GM21737 (cell line): Measurements from ENCODE around the gene FKBP5.
"Not testable (repeated sequence)": the region's sequence is repeated elsewhere in the genome, so short reads cannot be mapped to it uniquely, and the experiment has no call there.

Experiments
- ATAC-seq: cut with Tn5 transposase; IDR thresholded peaks from one replicate; pipeline ENCODE4 v1.9.1; 2021; ENCODE audit warnings: mild to moderate bottlenecking, moderate library complexity; ENCODE audit not compliant: unreplicated experiment

The FKBP5 gene

DNA sequence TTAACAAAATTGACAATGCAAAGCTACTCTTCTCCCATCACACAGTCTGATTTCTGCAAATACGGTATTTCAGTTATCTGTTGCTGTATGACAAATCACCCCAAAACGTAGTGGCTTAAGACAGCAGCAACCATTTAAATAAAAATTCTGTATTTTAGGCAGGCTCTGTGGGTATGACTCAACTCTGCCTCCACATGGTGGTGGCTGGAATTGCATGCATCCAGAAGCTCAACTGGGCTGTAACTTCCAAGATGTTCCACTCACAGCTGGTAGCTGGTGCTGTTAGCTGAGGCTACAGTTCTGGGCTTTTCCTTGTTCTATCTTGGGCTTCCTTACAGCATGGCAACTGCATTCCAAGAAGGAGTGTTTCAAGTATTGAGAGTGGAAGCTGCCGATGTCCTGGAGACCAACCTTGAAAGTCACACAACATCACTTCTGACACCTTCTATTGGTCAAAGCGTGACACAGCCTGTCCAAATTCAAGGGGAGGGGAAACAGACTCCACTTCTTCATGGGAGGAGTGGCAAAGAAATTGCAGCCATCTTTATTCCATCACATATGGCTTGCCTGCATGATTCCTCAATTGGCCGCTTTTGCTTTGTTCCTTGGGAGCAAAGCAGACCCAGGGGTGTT is 136.3 kb downstream of the FKBP5 start:
- ATAC-seq = no peak

DNA sequence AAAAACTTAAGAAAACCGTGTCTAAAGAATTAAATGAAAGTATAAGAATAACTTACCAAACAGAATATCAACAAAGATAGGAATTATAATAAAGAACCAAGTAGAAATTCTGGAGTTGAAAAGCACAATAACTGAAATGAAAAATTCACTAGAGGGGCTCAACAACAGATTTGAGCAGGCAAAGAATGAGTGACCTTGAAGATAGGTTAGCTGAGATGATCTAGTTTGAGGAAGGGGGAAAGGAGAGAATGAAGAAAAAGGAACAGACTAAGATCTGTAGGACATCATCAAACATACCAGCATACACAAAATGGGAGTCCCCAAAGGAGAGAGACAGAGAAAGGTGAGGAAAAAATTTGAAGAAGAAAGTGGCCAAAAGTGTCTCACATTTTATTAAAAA is 138.3 kb downstream of the FKBP5 start:
- no peak for ATAC-seq

DNA sequence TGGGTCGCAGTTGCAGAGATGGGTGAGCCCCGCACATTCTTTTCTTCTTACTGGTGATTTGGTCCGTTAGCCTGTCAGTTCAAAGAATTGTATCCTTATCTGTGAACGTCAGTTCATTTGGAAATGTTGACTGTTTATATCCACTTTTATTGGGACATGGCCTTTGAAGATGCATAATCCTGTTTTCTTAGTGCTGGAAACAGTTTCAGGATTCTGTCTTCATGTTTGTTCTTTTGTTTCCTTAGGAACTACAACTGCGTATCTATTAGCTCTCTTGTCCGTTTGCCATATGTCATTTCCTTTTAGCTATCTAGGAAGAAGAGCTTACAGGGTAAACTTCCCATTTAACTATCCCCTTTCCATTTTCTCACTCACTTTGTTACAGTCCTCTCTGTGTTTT is 141.0 kb downstream of the FKBP5 start:
- no peak for ATAC-seq

DNA sequence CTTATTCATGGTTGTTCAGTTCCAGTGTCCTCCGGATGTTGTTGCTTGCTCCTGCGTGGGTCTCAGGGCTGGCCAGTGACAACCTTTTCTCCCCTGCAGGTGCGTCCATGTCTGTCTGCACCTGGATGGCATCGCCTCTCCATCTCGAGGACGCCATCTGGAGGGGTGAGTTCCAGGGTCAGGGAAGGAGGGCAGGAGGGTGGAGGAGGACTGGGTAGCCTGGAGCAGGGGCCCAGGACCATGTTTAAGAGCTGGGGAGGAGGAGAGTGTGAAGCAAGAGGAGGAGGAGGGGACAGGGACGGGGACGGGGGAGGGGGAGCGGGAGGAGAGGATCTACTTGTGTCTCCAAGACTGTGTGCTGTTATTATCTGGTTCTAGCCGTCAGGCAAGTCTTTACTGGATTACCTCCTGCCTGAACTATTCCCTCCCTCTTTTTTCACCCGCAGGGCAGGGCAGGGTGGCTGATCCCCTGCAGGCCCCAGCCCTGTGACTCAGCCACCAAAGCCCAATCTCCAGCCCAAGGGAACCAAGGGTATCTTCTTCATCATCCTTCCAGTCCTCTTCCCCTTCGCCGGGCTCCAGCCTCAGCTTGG is 143.8 kb downstream of the FKBP5 start:
- ATAC-seq = no peak

DNA sequence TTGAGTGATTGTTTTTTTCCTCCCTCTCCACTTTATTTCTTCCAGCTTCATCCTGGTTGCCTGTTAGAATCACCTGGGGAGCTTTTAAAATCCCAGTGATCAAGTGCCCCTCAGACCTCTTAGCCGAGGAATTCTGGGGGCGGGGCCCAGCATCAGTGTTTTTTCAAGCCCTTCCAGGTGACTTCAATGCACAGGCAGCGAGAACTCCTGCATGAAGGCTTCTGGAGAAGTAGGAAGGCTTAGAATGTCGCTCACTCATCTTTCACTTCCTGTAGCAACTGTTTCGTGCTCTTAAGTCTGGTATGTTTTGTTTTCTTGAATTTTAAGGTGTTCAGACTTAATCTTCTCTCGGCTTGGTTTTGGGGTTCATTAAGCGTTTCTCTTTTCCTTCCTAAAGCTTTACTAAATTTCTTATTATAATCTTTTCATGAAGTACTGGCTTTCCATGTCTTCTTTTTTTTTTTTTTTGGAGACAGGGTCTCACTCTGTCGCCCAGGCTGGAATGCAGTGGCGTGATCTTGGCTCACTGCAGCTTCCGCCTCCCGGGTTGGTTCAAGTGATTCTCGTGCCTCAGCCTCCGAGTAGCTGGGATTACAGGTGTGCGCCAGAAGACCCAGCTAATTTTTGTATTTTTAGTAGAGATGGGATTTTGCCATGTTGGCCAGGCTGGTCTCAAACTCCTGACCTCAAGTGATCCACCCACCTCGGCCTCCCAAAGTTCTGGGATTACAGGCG is 145.1 kb downstream of the FKBP5 start:
- ATAC-seq = no peak

DNA sequence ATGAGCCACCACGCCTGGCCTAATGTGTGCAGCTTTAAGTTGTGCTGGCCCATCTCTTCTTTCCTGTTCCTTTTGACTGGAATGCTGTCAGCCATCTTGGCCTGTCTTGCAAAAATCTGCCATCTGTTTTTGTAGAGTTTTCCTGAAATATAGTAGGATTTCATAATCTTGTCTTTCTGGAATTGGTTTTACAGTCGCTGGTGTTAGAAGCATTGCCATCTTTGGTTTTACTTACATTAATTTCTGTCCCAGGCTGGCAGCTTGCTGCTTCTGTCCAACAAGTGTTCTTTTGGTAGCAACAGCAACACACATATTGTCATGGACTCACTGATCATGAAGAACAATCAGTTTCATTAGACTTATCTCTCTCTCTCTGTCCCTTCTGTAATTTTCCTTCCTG is 146.9 kb downstream of the FKBP5 start:
- ATAC-seq = no peak

DNA sequence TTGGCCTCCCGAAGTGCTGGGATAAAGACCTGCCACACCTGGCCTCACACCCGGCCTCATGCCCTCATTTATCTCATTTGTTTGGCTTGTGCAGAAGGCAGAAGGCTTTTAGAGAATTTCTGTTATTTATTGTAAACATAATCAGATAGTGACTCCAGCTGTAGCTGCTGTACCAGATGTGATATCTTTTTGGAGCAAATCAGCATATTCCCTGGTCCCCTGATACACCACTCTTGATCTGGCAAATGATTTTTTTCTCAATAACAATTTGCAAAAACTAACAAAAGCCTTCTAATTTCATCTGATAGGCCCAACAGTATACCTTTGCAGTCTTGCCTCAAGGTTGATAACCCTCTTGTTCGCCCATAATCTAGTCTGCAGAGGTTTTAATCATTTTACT is 149.5 kb downstream of the FKBP5 start:
- ATAC-seq = no peak

DNA sequence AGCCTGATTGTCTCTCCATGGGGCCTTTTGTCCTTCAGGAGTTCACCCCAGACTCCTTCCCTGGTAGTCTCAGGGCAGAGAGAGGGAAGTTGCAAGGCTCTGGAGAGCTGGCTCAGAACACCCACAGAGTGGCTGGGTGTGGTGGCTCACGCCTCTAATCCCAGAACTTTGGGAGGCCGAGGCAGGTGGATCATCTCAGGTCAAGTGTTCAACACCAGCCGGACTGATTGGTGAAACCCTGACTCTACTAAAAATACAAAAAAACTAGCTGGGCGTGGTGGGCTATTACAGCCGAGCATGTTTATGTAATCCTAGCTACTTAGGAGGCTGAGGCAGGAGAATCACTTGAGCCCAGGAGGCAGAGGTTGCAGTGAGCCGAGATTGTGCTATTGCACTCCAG is 152.9 kb downstream of the FKBP5 start:
- ATAC-seq = not testable (repeated sequence)

DNA sequence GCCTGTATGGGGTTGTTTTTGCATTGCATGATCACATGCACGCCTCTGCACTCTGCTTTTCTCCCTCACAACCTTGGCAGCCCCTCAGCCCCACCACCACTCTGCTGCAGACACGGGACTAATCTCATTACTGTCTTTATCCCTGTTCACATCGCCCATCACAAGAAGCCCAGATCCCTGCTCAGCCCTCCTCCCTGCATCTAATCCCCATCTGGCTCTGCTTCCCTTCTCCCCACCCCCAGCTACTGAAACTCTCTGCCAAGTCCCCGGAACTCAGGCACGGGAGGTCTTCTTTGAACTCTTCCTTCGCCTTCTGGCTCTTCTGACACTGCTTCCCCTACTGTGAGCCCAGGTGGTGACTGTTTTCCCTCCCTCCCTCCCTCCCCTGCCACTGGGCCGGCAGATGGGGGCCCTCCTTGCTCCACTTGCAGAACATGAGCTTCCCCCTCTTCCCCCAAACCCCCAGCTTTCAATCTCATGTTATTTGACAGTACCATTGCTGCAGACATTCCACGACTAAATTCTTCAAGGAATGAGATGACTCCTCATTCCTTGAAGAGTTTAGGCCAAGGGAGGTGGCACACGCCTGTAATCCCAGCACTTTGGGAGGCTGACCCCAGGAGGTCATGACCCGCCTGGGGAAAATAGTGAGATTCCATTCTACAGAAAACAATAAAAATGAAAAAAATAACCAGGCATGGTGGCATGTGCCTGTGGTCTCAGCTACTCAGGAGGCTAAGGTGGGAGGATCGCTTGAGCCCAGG is 154.1 kb downstream of the FKBP5 start:
- no peak for ATAC-seq

DNA sequence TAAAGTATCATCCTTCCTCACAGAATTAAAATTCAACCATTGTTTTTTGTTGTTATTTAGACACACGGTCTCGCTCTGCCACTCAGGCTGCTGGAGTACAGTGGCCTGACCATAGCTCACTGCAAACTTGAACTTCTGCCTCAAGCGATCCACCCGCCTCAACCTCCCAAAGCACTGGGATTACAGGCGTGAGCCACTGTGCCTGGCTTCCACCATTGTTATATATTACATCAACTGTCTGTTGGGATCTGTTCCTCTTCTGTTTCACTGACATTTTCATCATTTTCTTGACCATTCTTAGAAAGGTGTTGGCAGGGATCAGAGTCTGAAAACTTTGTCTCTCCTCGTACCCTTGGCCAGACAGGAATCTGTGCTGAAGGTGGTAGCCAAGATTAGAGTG is 154.7 kb downstream of the FKBP5 start:
- ATAC-seq = no peak

DNA sequence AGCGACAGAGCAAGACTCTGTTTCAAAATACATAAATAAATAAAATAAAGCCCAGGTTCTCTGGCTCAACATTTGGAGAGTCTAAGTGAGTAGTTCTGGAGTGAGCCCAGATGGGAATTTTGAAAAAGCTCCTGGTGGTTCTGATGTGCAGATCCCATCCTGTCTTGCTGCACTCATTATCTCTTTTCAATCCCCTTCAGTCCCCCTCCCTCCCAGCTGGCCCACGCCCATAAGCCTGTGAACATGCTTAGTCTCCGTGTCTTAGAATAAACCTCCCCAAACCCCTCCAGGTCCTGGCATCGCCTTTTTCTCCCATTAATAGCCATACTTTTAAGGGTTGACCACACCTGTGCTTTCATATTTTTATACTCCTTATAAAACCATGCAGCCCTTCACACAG is 156.6 kb downstream of the FKBP5 start:
- ATAC-seq = no peak

DNA sequence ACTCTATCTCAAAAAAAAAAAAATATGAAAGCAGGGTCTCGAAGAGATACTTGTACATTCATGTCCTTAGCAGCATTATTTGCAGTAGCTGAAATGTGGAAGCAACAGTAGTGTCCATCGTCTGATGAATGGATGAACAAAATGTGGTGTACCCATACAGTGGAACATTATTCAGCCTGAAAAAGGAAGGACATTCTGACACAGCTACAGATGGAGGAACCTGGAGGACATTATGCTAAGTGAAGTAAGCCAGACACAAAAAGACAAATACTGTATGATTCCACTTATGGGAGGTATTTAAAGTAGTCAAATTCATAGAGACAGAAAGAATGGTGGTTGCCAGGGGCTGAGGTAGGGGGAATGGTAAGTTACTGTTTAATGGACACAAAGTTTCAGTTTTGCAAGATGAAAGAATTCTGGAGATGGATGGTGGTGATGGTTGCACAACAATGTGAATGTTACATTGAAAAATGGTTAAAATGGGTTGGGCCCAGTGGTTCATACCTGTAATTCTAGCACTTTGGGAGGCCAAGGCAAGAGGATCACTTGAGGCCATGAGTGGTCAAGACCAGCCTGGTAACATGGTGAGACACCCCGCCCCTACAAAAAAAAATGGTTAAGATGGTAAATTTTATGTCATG is 164.2 kb downstream of the FKBP5 start:
- ATAC-seq = no peak
